ENCODE measurements around the gene STK39. TPM values are rescaled to one million over a fixed set of nuclear protein-coding genes. Genes with fewer than 3 reads are reported as not detected.
"Not testable (repeated sequence)": the region's sequence is repeated elsewhere in the genome, so short reads cannot be mapped to it uniquely, and the experiment has no call there.

Gene STK39
- total RNA-seq (10 to 100 TPM; 16.4 to 18.1 TPM), polyA plus RNA-seq (1 to 10 TPM; 4.3 to 8.3 (median 6.8) TPM), total RNA-seq (17.2 to 32.0 (median 26.9) reads per million in 6 experiments)

DNA sequence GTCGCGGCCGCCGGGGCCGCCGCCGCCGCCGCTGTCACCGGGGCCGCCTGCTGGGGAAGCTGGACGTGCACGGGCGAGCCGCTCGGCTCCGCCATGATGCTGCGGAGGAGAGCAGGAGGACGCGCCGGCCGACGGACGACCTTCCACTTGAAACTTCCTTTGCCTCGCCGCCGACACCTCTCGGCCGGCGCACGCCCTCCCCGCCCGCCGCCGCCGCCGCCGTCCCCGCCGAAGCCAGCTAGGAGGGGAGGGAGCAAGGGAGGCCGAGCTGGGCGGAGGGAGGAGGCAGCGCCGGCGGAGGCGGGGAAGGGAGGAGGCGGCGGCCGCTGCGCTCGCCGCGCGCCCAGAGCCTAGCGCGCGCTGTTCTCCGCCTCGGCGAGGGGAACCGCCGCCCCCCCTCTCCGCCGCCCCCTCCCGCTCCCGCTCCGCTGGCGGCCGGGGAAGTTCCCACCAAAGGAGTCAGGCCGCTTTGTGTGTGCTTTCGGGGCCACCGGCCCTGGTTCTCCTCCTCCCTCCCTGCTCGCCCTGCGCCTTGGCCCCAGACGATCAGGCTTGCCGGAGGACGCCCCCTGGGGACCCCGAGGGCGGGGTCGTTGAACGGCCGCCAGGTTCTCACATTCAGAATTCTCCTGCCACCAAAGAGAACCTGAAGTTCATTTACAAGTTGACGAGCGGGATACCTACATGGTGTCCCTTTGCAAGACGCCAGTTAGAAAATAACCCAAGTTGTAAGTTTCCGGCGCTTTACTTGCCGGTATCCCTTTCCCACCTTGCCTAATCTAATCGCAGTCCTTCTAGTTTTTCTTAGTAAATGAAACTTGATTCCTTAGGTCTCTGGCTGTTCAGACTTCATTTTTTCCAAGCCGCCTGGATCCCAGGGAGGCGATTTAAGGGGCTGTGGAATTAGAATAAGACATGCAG is at the start of gene STK39:
Gene STK39, minus strand, starts transcription at position 255 of the 921 bp plus-strand sequence. Its CDS starts 160 bp downstream, at position 95.
- peaks cover 20 to 43% (median 39%) of the 10 kb centered on the region in 4 donors for H3K4me1 Mint-ChIP-seq
- no peaks in the 10 kb centered on the region for H3K36me3 Mint-ChIP-seq
- H3K27ac Mint-ChIP-seq: peak within 1 kb of the TSS; percentile 80 to 97 (median 93)
- ATAC-seq (peak; percentile 63 to 73), DNase-seq (peak; percentile 63 to 82 (median 70))
- H3K9me3 Mint-ChIP-seq: peaks cover 0 to 1% (median 0%) of the 10 kb centered on the region in 9 donors
- H3K4me3 Mint-ChIP-seq: peak within 1 kb of the TSS; percentile 84 to 96 (median 92)
- H3K27me3 Mint-ChIP-seq: peaks cover 0 to 1% (median 0%) of the 10 kb centered on the region in 5 donors
- POLR2A ChIA-PET: interaction anchor here (0.8 kb wide), 1 partner anchor 10 kb away, joined by 3 read pairs; no protein-coding TSS in a partner anchor

DNA sequence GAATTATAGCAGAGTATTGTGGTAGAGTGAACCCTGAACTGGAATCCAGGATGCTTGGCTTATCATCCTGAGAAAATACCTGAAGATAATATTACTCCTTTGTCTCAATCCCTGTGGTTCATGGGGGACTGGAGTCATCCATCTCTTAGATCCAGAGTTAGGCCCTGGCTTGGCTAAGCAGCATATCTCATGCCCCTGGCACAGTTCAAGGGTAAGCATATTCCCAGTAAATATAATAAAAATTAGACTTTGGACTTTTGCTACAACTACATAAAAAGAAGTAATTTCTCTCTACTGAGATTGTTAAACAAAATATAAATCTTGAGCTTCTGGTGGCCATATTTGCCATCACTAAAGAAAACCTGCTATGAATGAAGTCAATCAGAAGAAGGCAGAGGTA is 47.7 kb upstream of the STK39 start:
- H3K9me3 Mint-ChIP-seq: peaks cover 0 to 5% (median 0%) of the 10 kb centered on the region in 9 donors
- no peak overlapping the region for H3K4me3 Mint-ChIP-seq
- H3K27me3 Mint-ChIP-seq: peaks cover 0 to under 1% (median 0%) of the 10 kb centered on the region in 5 donors
- POLR2A ChIA-PET: interaction anchor here (0.5 kb wide), 1 partner anchor 160 kb away, joined by 3 read pairs; no protein-coding TSS in a partner anchor
- ATAC-seq: no peak
- H3K4me1 Mint-ChIP-seq: no peaks in the 10 kb centered on the region
- no peaks in the 10 kb centered on the region for H3K36me3 Mint-ChIP-seq
- H3K27ac Mint-ChIP-seq: no peak overlapping the region
- DNase-seq: no peak

- Mint-ChIP-seq H3K4me3 (no peak overlapping the region), H3K4me1 (no peaks in the 10 kb centered on the region), H3K27me3 (no peaks in the 10 kb centered on the region), H3K9me3 (peaks cover 0 to 5% (median 0%) of the 10 kb centered on the region in 9 donors), H3K27ac (no peak overlapping the region), H3K36me3 (no peaks in the 10 kb centered on the region)
- ATAC-seq: no peak
- DNase-seq: no peak
- POLR2A ChIA-PET: no interaction called here
Measured at GRCh38 chr2:168294409-168294808, 47.0 kb upstream of the STK39 start.

GRCh38 chr2:168293766-168294165 is 46.4 kb upstream of the STK39 start:
- no peak for ATAC-seq
- POLR2A ChIA-PET: no interaction called here
- no peaks in the 10 kb centered on the region for H3K36me3 Mint-ChIP-seq
- DNase-seq: no peak
- H3K4me1 Mint-ChIP-seq: no peaks in the 10 kb centered on the region
- H3K27ac Mint-ChIP-seq: no peak overlapping the region
- H3K9me3 Mint-ChIP-seq: peaks cover 0 to 5% (median 0%) of the 10 kb centered on the region in 9 donors
- H3K27me3 Mint-ChIP-seq: no peaks in the 10 kb centered on the region
- H3K4me3 Mint-ChIP-seq: no peak overlapping the region

- Mint-ChIP-seq H3K27ac (peak overlapping the region in 1 of 10 donors; percentile 1), H3K4me3 (no peak overlapping the region), H3K36me3 (no peaks in the 10 kb centered on the region), H3K27me3 (no peaks in the 10 kb centered on the region), H3K9me3 (peaks cover 0 to 5% (median 0%) of the 10 kb centered on the region in 9 donors), H3K4me1 (no peaks in the 10 kb centered on the region)
- POLR2A ChIA-PET: interaction anchor here (0.7 kb wide), 1 partner anchor 81 kb away, joined by 5 read pairs; no protein-coding TSS in a partner anchor
- ATAC-seq (no peak), DNase-seq (no peak)
Measured at GRCh38 chr2:168290391-168290790, 43.0 kb upstream of the STK39 start.

GRCh38 chr2:168289880-168290279 is 42.5 kb upstream of the STK39 start:
- Mint-ChIP-seq H3K36me3 (no peaks in the 10 kb centered on the region), H3K27me3 (no peaks in the 10 kb centered on the region), H3K9me3 (peaks cover 0 to 5% (median 0%) of the 10 kb centered on the region in 9 donors), H3K4me3 (no peak overlapping the region), H3K4me1 (no peaks in the 10 kb centered on the region), H3K27ac (peak overlapping the region in 1 of 10 donors; percentile 1)
- no peak for DNase-seq
- POLR2A ChIA-PET: interaction anchor here (0.7 kb wide), 1 partner anchor 82 kb away, joined by 5 read pairs; no protein-coding TSS in a partner anchor
- no peak for ATAC-seq

DNA sequence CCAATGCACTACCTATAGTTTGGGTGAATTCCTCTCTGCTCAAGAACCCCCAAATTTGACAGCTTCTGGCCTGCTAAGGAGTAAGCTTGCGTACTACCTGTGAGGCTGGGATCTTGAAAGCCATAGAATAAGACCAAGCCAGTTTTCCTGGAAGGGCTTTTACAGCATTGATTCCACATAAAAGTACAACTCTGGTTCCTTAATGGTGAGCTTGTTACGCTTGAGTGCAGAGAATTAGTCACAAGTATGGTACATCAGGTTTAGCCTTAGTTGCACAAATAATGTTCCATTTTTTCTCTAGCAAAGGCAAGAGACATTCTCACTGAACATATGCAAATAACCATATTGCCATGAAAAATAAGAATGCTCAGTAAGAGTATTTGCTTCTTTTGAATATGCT is 39.1 kb upstream of the STK39 start:
- POLR2A ChIA-PET: no interaction called here
- H3K27ac Mint-ChIP-seq: no peak overlapping the region
- no peak overlapping the region for H3K4me3 Mint-ChIP-seq

DNA sequence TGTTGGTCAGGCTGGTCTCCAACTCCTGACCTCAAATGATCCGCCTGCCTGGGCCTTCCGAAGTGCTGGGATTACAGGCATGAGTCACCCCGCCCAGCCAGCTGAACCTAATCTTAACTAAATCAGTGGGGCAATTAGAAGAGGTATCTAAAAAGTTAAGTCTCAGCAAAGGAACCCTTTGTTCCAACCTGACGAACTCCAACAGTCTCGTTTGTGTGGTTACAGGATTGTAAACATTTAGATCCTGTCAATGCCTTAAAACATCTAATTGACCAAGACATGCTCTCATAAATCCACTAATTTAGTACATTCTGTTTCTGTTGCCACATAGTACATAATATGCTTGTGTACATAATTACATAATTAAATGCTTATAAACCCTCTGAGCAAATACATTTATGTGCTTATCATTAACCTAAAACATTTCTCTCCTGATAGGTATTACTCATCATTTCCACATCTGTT is 31.1 kb upstream of the STK39 start:
- H3K9me3 Mint-ChIP-seq: no peaks in the 10 kb centered on the region
- H3K4me3 Mint-ChIP-seq: no peak overlapping the region
- H3K4me1 Mint-ChIP-seq: no peaks in the 10 kb centered on the region
- peaks cover 0 to 10% (median 1%) of the 10 kb centered on the region in 5 donors for H3K27me3 Mint-ChIP-seq
- no peak for ATAC-seq
- no peak overlapping the region for H3K27ac Mint-ChIP-seq
- POLR2A ChIA-PET: no interaction called here
- no peak for DNase-seq
- no peaks in the 10 kb centered on the region for H3K36me3 Mint-ChIP-seq

More for the DNA sequence above, 39.1 kb upstream of the STK39 start:
- H3K27me3 Mint-ChIP-seq: no peaks in the 10 kb centered on the region
- no peak for ATAC-seq
- DNase-seq: no peak
- no peaks in the 10 kb centered on the region for H3K36me3 Mint-ChIP-seq
- H3K9me3 Mint-ChIP-seq: no peaks in the 10 kb centered on the region
- H3K4me1 Mint-ChIP-seq: no peaks in the 10 kb centered on the region

DNA sequence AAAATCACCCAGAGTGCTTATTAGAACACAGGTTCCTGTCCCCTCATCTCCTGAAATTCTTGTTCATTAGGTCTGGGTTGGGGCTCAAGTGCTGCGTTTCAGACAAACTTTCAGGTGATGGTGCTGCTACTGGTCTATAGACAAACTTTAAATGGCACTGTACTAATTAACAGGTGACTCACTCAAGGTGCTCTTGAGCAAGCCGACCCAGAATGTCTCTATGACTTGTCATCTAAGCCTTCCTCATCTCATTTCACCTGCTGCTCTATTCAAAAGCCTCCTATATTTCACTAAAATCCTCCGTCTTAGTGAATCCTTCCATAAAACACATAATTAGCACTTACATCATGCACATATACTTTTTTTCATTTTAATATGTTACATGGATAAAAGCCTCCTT is 29.9 kb upstream of the STK39 start:
- DNase-seq (no peak), ATAC-seq (no peak)
- Mint-ChIP-seq H3K27ac (no peak overlapping the region), H3K4me3 (peak overlapping the region in 1 of 10 donors; percentile 54), H3K9me3 (no peaks in the 10 kb centered on the region), H3K27me3 (peaks cover 0 to 10% (median 1%) of the 10 kb centered on the region in 5 donors), H3K4me1 (no peaks in the 10 kb centered on the region), H3K36me3 (no peaks in the 10 kb centered on the region)
- POLR2A ChIA-PET: no interaction called here

DNA sequence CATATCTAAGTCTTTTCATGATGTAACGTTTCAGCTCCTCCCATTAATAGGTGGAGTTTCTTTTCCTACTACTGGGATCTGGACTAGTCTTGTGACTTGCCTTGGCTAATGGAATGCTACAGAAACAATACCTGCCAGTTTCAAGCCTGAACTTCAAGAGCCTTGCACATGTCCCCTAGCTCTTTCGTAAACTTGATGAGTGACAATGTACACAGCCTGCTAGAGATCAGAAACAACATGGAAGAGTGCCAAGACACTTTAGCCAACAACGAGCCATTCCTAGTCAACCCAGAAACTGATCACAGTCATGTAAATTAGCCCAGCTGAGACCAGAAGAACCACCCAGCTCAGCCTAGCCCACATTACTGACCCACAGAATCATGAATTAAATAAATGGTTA is 24.8 kb upstream of the STK39 start:
- DNase-seq (no peak), ATAC-seq (no peak)
- H3K36me3 Mint-ChIP-seq: no peaks in the 10 kb centered on the region
- no peaks in the 10 kb centered on the region for H3K4me1 Mint-ChIP-seq
- no peak overlapping the region for H3K4me3 Mint-ChIP-seq
- H3K9me3 Mint-ChIP-seq: no peaks in the 10 kb centered on the region
- peaks cover 0 to 1% (median 0%) of the 10 kb centered on the region in 5 donors for H3K27me3 Mint-ChIP-seq
- no peak overlapping the region for H3K27ac Mint-ChIP-seq
- POLR2A ChIA-PET: no interaction called here

GRCh38 chr2:168262926-168263325 is 15.5 kb upstream of the STK39 start:
- POLR2A ChIA-PET, ATAC-seq, H3K27ac Mint-ChIP-seq, H3K4me3 Mint-ChIP-seq, H3K27me3 Mint-ChIP-seq, H3K4me1 Mint-ChIP-seq, DNase-seq: not testable (repeated sequence)
- H3K9me3 Mint-ChIP-seq: peaks cover 0 to 20% (median 14%) of the 10 kb centered on the region in 9 donors
- H3K36me3 Mint-ChIP-seq: peaks cover 0 to 14% (median 14%) of the 10 kb centered on the region in 3 donors

GRCh38 chr2:168256448-168256847 is 9.1 kb upstream of the STK39 start:
- H3K27me3 Mint-ChIP-seq: peaks cover 0 to 5% (median 0%) of the 10 kb centered on the region in 5 donors
- ATAC-seq: no peak
- H3K27ac Mint-ChIP-seq: no peak overlapping the region

DNA sequence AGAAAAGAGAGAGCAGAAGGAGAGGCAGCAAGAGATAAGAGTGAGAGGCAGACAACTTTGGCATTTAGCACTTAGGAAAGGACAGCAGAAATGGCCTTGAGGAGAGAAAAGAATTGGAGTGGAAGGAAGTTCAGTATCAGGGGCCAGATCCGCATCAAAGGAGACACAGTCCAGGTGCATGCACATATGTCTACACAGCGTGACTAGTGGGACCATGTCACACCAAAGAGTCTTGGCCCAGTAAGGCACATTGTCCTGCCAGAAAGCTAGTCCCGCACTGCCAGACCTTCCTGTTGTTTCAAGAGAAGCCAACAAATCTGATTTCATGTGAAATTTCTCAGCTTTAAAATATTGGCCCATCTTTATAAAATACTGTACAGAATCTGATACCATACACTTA is 8.5 kb upstream of the STK39 start:
- Mint-ChIP-seq H3K27ac (peak overlapping the region in 1 of 10 donors; percentile 3), H3K36me3 (peaks cover 0 to 14% (median 14%) of the 10 kb centered on the region in 3 donors), H3K9me3 (peaks cover 0 to 20% (median 14%) of the 10 kb centered on the region in 9 donors), H3K27me3 (peaks cover 0 to 5% (median 0%) of the 10 kb centered on the region in 5 donors), H3K4me3 (no peak overlapping the region), H3K4me1 (peaks cover 0 to 5% (median 0%) of the 10 kb centered on the region in 4 donors)
- POLR2A ChIA-PET: no interaction called here
- DNase-seq: no peak
- ATAC-seq: no peak

More at GRCh38 chr2:168256448-168256847, 9.1 kb upstream of the STK39 start:
- DNase-seq: no peak
- Mint-ChIP-seq H3K4me3 (no peak overlapping the region), H3K36me3 (peaks cover 0 to 14% (median 14%) of the 10 kb centered on the region in 3 donors), H3K4me1 (peaks cover 0 to 5% (median 0%) of the 10 kb centered on the region in 4 donors), H3K9me3 (peaks cover 0 to 20% (median 14%) of the 10 kb centered on the region in 9 donors)
- POLR2A ChIA-PET: no interaction called here
